NCI-H1930 (cell line): Measurements from ENCODE around the gene TEC.

Experiments used
- DNase-seq, 2 experiments: peaks; one replicate each; lab custom pipeline; 2025; lab: John Stamatoyannopoulos, UW

Gene TEC

GRCh38 chr4:48163746-48164145, 105.9 kb downstream of the TEC start:
- DNase-seq: no peak

GRCh38 chr4:48162162-48162561, 107.5 kb downstream of the TEC start:
- no peak for DNase-seq

GRCh38 chr4:48157271-48157670, 112.4 kb downstream of the TEC start:
- no peak for DNase-seq

GRCh38 chr4:48156423-48156822, 113.2 kb downstream of the TEC start:
- DNase-seq: no peak

GRCh38 chr4:48153791-48154550, 115.7 kb downstream of the TEC start:
- no peak for DNase-seq

- DNase-seq: no peak
Observed at GRCh38 chr4:48152259-48152658, 117.4 kb downstream of the TEC start.

- no peak for DNase-seq
Observed at GRCh38 chr4:48149827-48150370, 119.7 kb downstream of the TEC start.

GRCh38 chr4:48147621-48148020, 122.0 kb downstream of the TEC start:
- DNase-seq: no peak

GRCh38 chr4:48141048-48141447, 128.6 kb downstream of the TEC start:
- DNase-seq: no peak

GRCh38 chr4:48139691-48140090, 129.9 kb downstream of the TEC start:
- no peak for DNase-seq

- DNase-seq: no peak
Observed at GRCh38 chr4:48138936-48139335, 130.7 kb downstream of the TEC start.

GRCh38 chr4:48138511-48138910, 131.1 kb downstream of the TEC start:
- no peak for DNase-seq

- DNase-seq: no peak
Observed at GRCh38 chr4:48137846-48138245, 131.8 kb downstream of the TEC start.

- DNase-seq: no peak
Observed at GRCh38 chr4:48134081-48134480, 135.6 kb downstream of the TEC start, which contains the start of gene TXK. Gene TXK (minus strand): TSS chr4:48134250. CDS start chr4:48134170, 80 bp downstream.

- DNase-seq: no peak
Observed at GRCh38 chr4:48133669-48134068, 136.0 kb downstream of the TEC start.

GRCh38 chr4:48131736-48132135, 137.9 kb downstream of the TEC start:
- no peak for DNase-seq

GRCh38 chr4:48130100-48130499, 139.5 kb downstream of the TEC start:
- no peak for DNase-seq

- no peak for DNase-seq
Observed at GRCh38 chr4:48129307-48130014, 140.2 kb downstream of the TEC start.

- peak; percentile 16 to 27 for DNase-seq
Observed at GRCh38 chr4:48127682-48128404, 141.8 kb downstream of the TEC start.

- DNase-seq: no peak
Observed at GRCh38 chr4:48127231-48127630, 142.4 kb downstream of the TEC start.

GRCh38 chr4:48126621-48127020, 143.0 kb downstream of the TEC start:
- DNase-seq: no peak

- no peak for DNase-seq
Observed at GRCh38 chr4:48124870-48125269, 144.8 kb downstream of the TEC start.

GRCh38 chr4:48122756-48123155, 146.9 kb downstream of the TEC start:
- no peak for DNase-seq
